HG02981 (cell line): ENCODE measurements around the gene LZTS2.

ENCODE experiments used
- ATAC-seq: cut with Tn5 transposase; IDR thresholded peaks from one replicate; pipeline ENCODE4 v1.9.1; 2021; ENCODE audit warnings: mild to moderate bottlenecking, moderate library complexity; ENCODE audit not compliant: unreplicated experiment

Gene LZTS2

GRCh38 chr10:101012525-101013364, 13.1 kb downstream of the LZTS2 start:
- ATAC-seq = peak; percentile 77

- no peak for ATAC-seq
These were observed 13.8 kb downstream of the LZTS2 start for GRCh38 chr10:101013365-101013825.

DNA sequence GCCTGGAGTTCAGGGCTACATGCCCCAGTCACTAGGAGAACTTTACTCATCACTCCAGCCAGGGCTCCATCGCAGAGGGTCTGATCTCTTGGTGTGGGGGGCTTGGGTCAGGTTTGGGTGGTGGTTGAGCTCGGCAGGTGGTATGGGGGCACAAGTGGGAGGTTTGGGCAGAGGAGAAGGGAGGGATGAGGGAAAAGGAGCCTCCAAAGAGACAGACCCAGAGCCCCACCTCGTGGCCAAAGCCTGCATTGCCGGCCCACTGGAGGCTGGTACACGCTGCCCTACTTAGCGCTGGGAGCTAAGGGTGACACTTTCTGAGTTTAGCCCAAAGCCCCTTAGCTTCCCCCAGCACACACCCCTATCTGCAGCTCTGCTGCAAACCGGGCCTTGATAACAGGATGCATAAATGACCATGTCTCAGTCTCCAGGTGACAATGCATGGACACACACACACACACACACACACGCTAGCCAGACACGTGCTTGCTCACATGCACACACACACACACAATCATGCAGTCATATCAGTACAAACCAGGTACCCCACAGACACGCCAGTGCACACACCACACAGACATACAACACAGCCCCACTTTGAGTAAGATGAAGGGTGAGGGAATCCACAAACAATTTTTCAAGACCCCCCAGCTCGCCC, 14.7 kb downstream of the LZTS2 start:
- ATAC-seq = no peak

GRCh38 chr10:101014966-101015581, 15.5 kb downstream of the LZTS2 start:
- ATAC-seq = no peak

- no peak for ATAC-seq
These were observed 16.0 kb downstream of the LZTS2 start for GRCh38 chr10:101015582-101015973.

DNA sequence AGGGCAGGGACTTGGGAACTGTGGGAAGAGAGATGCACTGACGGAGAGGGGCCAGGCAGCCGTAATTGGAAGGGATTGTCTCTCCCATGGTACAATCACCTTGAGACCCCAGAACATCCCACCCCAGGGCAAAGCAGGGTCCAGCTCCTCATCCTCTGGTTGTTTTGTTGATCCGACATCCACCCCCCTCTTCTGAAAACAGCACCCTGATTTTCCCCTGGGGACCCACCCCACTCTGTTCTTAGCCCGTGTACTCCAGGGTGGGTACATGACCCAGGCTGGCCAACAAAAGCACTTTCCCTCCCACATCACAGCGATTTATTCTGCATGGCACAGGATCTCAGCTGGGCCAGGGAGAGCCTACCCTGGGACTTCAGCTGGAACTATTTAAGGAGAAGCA, 17.2 kb downstream of the LZTS2 start:
- no peak for ATAC-seq

DNA sequence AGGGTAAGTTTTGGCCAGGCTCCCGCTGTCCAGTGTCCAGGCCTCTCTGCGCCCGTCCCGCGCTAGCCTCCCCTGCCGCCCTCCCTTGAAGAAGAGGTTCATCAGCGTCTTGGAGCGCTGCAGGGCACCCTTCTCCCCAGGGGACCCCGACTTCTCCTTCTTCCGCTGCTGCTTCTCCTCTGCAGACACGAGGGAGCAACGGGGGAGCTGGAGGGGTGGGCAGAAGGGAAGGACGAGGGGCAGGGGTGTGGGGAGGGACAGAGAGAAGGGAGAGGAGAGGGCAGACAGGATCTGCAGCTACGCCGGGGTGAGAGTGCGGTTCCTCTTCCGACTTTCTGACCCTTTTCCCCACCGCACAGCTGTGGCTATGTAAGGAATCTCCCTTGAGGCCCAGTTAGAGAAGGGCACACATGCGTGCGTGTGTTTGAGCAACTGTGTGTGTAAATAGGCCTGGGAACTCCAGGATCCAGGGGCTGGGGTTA, 18.6 kb downstream of the LZTS2 start:
- ATAC-seq = no peak

GRCh38 chr10:101018600-101019439, 19.2 kb downstream of the LZTS2 start:
- no peak for ATAC-seq

DNA sequence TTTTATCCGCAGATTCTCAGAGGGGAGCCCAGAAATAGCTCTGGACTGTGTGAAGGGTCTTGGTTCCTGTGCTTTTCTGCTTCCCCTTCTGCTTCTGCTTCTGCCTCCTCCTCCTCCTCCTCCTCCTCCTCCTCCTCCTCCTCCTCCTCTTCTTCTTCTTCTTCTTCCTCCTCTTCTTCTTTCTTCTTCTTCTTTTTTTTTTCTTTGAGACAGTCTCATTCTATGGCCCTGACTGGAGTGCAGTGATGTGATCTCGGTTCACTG, 19.8 kb downstream of the LZTS2 start:
- no peak for ATAC-seq

DNA sequence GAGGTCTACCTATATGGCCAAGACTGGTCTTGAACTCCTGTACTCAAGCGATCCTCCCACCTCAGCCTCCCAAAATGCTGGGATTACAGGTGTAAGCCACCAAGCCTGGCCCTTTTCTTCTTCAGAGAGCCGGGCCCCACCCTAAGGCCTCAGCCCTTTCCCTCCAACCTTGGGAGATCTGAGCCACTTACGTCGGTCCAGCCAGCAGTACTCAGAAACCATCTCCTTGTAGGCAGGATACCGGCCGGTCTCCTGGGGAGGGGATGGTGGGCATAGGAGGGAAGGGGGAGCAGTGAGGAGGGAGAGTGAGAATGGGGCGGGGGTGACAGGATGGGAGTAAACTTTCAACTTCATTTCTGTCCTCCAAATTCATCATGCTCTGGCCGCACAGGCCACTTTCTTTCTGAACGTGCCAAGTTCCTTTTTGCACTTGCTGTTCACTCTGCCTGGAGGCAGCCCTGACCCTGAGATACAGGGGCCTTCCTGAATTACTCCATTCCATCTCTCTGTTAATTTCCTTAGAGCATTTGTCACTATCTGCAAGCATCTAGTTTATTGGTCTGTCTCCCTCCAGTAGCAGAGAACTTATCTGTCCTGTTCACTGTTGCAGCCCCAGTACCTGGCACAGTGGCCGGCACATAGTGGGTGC, 20.9 kb downstream of the LZTS2 start:
- no peak for ATAC-seq

DNA sequence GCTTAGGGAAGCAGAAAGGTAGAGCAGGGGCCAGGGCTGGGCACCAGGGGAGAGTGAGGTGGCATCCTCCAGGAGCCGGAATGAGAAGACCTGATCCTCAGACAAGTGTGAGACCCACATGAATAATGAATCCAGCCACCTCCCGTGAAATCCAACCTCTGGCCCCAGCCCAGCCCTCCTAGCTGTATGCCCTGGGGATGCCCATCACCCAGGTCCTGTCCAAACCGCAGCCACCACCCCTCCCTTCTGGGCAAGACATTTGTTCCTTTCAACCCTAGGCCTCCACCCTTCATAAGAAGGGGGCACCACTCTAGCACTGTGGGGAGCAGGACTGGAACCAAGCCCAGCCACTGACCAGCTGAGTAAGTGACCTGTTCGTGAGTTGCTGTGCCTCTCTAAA, 21.6 kb downstream of the LZTS2 start:
- no peak for ATAC-seq

- no peak for ATAC-seq
These were observed 22.2 kb downstream of the LZTS2 start for GRCh38 chr10:101021692-101022251.

DNA sequence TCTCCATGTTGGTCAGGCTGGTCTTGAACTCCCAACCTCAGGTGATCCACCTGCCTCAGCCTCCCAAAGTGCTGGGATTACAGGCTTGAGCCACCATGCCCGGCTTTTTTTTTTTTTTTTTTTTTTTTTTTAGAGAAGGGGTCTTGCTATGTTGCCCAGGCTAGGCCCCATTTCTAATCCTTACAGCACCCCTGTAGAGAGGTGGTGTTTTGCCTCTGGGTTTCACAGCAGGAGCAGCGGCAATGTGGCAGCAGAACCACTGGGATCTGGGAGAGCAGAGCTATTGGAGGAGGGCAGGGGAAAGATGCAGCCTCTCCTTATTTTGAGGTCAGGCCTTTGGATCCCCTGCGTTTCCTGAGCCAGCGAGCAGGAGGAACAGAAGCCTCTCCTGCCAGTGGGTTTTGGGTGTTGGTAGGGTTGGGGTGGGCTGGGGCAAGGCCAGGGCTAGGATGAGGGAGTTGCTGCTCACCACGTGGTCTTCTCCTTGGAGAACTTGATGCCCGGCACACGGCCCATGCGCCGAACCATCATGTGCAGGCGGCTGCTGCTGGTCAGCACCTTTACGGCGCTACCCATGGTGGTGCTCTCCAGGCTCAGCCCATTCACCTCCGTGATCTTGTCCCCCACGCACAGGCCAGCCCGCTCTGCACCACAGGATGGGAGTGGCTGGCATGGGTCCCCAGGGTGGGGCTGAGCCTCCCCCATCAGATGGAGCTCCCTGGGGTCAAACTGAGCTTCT, 23.5 kb downstream of the LZTS2 start:
- ATAC-seq = no peak

GRCh38 chr10:101027106-101027720, 27.6 kb downstream of the LZTS2 start:
- no peak for ATAC-seq

- no peak for ATAC-seq
These were observed 29.1 kb downstream of the LZTS2 start for GRCh38 chr10:101028446-101029337.

DNA sequence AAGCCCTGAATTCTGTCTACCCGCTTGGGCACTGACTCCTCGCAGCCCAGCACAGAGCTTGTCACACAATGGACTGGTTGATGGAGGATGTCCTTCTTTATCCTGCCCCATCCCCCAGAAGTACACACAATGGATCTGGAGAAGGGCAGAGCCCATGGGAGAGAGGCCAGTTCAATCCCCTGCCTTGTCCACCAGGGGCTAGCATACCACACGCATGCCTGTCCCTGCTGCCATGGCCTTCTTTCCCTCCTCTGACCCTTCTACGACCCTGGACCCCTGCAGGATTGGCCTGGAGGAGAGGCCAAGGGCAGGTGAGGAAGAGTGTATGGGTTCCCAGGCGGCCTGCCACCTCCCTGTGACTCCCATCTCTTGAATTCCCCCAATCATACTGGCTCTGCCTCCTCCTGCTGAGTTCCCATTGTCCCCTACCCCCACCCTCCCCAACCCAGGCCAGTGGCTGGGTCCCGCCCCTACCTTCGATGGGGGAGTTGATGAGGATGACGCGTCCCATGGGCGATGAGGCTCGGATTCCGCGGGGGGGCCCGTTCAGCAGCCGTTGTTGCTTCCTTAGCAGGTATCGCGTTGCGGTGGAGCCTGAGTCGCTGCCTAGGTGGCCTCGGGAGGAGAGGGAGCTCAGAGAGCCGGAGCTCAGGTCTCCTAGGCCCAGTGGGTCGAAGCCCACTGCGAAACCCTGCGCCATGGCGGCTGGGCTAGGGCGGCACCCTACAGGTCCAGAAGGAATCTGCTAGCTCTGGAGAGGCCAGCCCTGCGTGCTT, 30.1 kb downstream of the LZTS2 start:
- ATAC-seq = no peak

DNA sequence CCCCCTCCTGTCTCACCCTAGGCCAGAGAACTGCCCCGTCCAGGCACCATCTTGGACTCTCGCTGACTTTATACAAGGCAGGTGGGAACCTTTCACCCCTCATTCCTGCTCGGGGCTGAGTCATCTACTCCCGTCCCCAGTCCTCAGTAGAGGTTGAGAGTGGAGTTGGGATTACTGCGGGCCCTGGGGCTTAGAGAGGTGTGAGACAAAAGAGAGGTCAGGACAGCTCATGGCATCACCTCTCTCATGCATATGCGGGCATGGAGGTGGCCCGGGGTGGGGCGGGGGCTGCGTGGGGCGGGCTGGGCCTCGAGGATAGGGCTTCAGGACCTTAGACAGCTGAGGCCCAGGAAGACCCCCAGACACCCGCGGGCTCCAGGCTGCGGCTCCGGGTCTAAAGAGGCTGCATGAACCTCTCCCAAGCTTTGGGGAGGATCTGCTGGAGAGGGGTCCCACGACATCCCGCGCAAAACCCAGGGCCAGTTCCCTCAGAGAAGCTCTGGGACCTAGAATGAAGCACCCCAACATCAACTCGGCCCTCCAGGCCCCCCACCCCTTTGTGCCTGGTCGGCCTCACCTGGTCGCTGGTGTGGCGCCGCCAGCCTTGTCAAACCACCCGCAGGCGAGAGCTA, 31.0 kb downstream of the LZTS2 start:
- ATAC-seq = no peak
